ENCODE data around the gene MGLL. TPM values are rescaled to one million over a fixed set of nuclear protein-coding genes. Genes with fewer than 3 reads are reported as not detected.

MGLL gene
- total RNA-seq, 1 donor from 2014 or later = 82.2 TPM

DNA sequence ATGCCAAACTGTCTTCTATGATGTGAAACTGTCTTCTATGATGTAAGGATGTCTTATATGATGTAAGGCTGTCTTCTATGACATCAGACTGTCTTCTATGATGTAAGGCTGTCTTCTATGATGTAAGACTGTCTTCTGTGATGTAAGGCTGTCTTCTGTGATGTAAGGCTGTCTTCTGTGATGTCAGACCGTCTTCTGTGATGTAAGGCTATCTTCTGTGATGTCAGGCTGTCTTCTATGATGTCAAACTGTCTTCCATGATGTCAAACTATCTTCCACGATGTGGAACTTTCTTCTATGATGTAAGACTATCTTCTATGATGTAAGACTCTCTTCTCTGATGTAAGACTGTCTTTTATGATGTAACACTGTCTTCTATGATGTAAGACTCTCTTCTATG is 27.9 kb downstream of the MGLL start:
- H3K4me3 ChIP-seq (ENCODE audit: low read depth, low read length) = no peak overlapping the region
- no peak for DNase-seq (ENCODE audit: low read depth)
- TF ChIP-seq, protein P1, sequence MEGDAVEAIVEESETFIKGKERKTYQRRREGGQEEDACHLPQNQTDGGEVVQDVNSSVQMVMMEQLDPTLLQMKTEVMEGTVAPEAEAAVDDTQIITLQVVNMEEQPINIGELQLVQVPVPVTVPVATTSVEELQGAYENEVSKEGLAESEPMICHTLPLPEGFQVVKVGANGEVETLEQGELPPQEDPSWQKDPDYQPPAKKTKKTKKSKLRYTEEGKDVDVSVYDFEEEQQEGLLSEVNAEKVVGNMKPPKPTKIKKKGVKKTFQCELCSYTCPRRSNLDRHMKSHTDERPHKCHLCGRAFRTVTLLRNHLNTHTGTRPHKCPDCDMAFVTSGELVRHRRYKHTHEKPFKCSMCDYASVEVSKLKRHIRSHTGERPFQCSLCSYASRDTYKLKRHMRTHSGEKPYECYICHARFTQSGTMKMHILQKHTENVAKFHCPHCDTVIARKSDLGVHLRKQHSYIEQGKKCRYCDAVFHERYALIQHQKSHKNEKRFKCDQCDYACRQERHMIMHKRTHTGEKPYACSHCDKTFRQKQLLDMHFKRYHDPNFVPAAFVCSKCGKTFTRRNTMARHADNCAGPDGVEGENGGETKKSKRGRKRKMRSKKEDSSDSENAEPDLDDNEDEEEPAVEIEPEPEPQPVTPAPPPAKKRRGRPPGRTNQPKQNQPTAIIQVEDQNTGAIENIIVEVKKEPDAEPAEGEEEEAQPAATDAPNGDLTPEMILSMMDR (conservative IDR thresholded peaks at IDR 0.05; ENCODE audit: low read depth, low read length) = no peak

- TF ChIP-seq, protein P1 (conservative IDR thresholded peaks at IDR 0.05; ENCODE audit: low read depth, low read length) = no peak
- H3K4me3 ChIP-seq (ENCODE audit: low read depth, low read length) = no peak overlapping the region
- DNase-seq (ENCODE audit: low read depth) = no peak
Measured at GRCh38 chr3:127792541-127793292, 29.6 kb downstream of the MGLL start.

DNA sequence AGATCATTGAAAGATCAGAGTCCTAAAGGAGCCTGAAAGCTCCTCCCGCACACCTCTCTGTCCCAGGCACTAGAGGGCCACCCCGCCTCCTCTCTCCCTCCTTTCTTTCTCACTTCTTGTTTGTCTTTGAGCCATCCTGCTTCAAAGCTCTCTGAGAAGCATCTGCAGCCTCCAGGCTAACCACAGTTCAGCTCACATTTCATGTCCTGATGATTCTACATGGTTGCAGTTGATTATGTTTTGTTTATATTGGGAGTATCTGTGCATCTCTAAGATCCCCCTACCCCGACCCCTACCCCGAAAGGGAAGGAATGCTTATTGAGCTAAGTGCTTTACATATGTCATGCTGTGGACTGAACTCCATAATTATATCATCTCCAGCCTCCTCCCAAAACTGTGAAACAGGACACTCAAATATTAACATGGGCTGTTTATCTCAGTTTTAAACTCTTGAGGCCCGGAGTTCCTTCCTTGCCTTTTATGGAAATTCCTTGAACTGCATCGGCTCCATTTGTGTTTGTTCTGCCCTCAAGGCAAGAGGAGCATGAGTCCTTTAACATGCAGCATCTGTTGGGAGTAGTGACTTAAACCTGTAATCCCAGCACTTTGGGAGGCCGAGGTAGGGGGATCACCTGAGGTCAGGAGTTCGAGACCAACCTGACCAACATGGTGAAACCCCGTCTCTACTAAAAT is 30.9 kb downstream of the MGLL start:
- DNase-seq (ENCODE audit: low read depth) = no peak
- TF ChIP-seq, protein P1 (conservative IDR thresholded peaks at IDR 0.05; ENCODE audit: low read depth, low read length) = peak; percentile 39
- no peak overlapping the region for H3K4me3 ChIP-seq (ENCODE audit: low read depth, low read length)

DNA sequence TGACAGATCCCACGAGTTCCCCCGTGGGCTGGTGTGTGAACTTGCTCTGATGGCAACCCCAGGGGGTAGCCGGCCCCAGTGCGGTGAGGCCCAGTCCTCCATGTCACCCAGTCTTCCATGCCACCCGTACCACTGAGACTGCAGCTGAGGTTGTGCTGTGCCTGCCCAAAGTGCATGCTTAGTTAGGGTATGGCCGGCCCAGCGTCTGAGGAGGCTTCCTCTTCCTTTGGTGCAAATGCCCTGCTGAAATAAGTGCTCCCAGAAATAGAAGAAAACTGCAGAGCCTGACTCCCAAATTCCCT is 31.5 kb downstream of the MGLL start:
- no peak for DNase-seq (ENCODE audit: low read depth)
- TF ChIP-seq, protein P1 (conservative IDR thresholded peaks at IDR 0.05; ENCODE audit: low read depth, low read length) = no peak

GRCh38 chr3:127789990-127790881 is 32.1 kb downstream of the MGLL start:
- TF ChIP-seq, protein P1 (conservative IDR thresholded peaks at IDR 0.05; ENCODE audit: low read depth, low read length) = no peak
- no peak overlapping the region for H3K4me3 ChIP-seq (ENCODE audit: low read depth, low read length)
- DNase-seq (ENCODE audit: low read depth) = no peak

More for the DNA sequence above, 31.5 kb downstream of the MGLL start:
- no peak overlapping the region for H3K4me3 ChIP-seq (ENCODE audit: low read depth, low read length)

- TF ChIP-seq, protein P1 (conservative IDR thresholded peaks at IDR 0.05; ENCODE audit: low read depth, low read length) = no peak
- DNase-seq (ENCODE audit: low read depth) = no peak
- H3K4me3 ChIP-seq (ENCODE audit: low read depth, low read length) = no peak overlapping the region
Measured at GRCh38 chr3:127789051-127789450, 33.3 kb downstream of the MGLL start.
